HCT116 (cell line): ENCODE results near the gene ATP6V0C. TPM values are rescaled to one million over a fixed set of nuclear protein-coding genes. Genes with fewer than 3 reads are reported as not detected.

Experiments used
- ATAC-seq: fragments of 200-7000 bp; cut with Tn5 transposase; 2 replicates; pipeline ENCODE4 v1.9.1; 2020; ENCODE audit warnings: mild to moderate bottlenecking, moderate library complexity
- BruUV-seq: library from RNA; stranded (reverse); fragments of 400-500 nt; replicated peaks from 2 replicates; lab custom pipeline; 2021; lab: Mats Ljungman, UMichigan
- CTCF ChIA-PET: fragments of 300-600 bp; sonication (Branson Sonifier 250); formaldehyde crosslinking; loops from one replicate; lab custom pipeline; 2021; ENCODE audit warnings: antibody characterized with exemption; lab: Charles Lee
- POLR2A ChIA-PET: fragments of 300-600, 350-600 bp; sonication (Branson Sonifier 250); formaldehyde crosslinking; loops from one replicate; lab custom pipeline; 2021; ENCODE audit warnings: antibody characterized with exemption; lab: Charles Lee
- RAD21 ChIA-PET, 2 experiments: fragments of 300-600 bp; sonication (Branson Sonifier 250); formaldehyde crosslinking; loops; one replicate each; lab custom pipeline; 2023; ENCODE audit warnings: low total read pairs in 2 of 2; ENCODE audit not compliant: uncharacterized antibody in 2 of 2, unreplicated experiment in 2 of 2, low non-redundant PET in 1 of 2; lab: Charles Lee
- DNase-seq: peaks from one replicate; pipeline ENCODE4 v3.0.0-alpha.2; 2010; ENCODE audit warnings: low read depth, low spot score
- H2AFZ ChIP-seq: fragments of 200-600 bp; shearing (Covaris generic), sonication (generic); 2 replicates; pipeline ENCODE4 v1.6.1; 2017; ENCODE audit warnings: low read depth, mixed run types, mixed read lengths, antibody characterized with exemption, low read length; ENCODE audit not compliant: poor library complexity, severe bottlenecking
- H3K27ac ChIP-seq: 2 replicates; pipeline ENCODE4 v1.5.1; 2012; ENCODE audit warnings: low read depth, low read length
- H3K27me3 ChIP-seq: fragments of 200-600 bp; sonication (generic); 2 replicates; pipeline ENCODE4 v1.6.1; 2016; ENCODE audit warnings: mixed run types, low read length, mixed read lengths; ENCODE audit not compliant: insufficient read depth
- H3K36me3 ChIP-seq, 2 experiments: fragments of 200-500 bp in 1 of 2; fragments of 200-600 bp in 1 of 2; sonication (Bioruptor generic) in 1 of 2; sonication (generic) in 1 of 2; 2 replicates each; pipeline versions ENCODE4 v1.5.1 to v1.6.1; 2014 to 2016; ENCODE audit warnings: low read length in 2 of 2, inconsistent platforms in 1 of 2, mixed read lengths in 1 of 2, mixed run types in 1 of 2; ENCODE audit not compliant: insufficient read depth in 2 of 2, control insufficient read depth in 1 of 2
- H3K4me1 ChIP-seq, 2 experiments: fragments of 200-600 bp in 1 of 2; sonication (generic) in 1 of 2; 2 replicates each; pipeline versions ENCODE4 v1.5.1 to v1.6.1; 2012 to 2017; ENCODE audit warnings: low read length in 2 of 2, inconsistent platforms in 1 of 2, mild to moderate bottlenecking in 1 of 2, mixed read lengths in 1 of 2, mixed run types in 1 of 2, moderate library complexity in 1 of 2; ENCODE audit not compliant: insufficient read depth in 2 of 2, control insufficient read depth in 1 of 2
- H3K4me2 ChIP-seq: fragments of 200-600 bp; sonication (generic); 2 replicates; pipeline ENCODE4 v1.6.1; 2017; ENCODE audit warnings: mixed run types, low read length, mixed read lengths
- H3K4me3 ChIP-seq, 2 experiments: fragments of 200-600 bp in 1 of 2; sonication (generic) in 1 of 2; replicated peaks in 1 of 2; 2 replicates each; pipeline ENCODE4 v1.5.1; 2011 to 2016; ENCODE audit warnings: low read length in 2 of 2, control low read depth in 1 of 2, low read depth in 1 of 2, mild to moderate bottlenecking in 1 of 2, mixed read lengths in 1 of 2, mixed run types in 1 of 2
- H3K79me2 ChIP-seq: fragments of 200-600 bp; sonication (generic); 2 replicates; pipeline ENCODE4 v1.6.1; 2017; ENCODE audit warnings: mild to moderate bottlenecking, mixed run types, low read length, moderate library complexity, mixed read lengths; ENCODE audit not compliant: insufficient read depth
- H3K9ac ChIP-seq: fragments of 200-600 bp; sonication (generic); 2 replicates; pipeline ENCODE4 v1.6.1; 2016; ENCODE audit warnings: low read length, mixed read lengths
- H3K9me2 ChIP-seq: fragments of 200-600 bp; sonication (generic), shearing (Covaris generic); 2 replicates; pipeline ENCODE4 v1.6.1; 2017; ENCODE audit warnings: mixed run types, mild to moderate bottlenecking, moderate library complexity; ENCODE audit not compliant: insufficient read depth
- H3K9me3 ChIP-seq, 2 experiments: fragments of 200-500 bp in 1 of 2; fragments of 200-600 bp in 1 of 2; sonication (Bioruptor generic) in 1 of 2; sonication (generic) in 1 of 2; 2 replicates each; pipeline ENCODE4 v1.6.1; 2014 to 2017; ENCODE audit warnings: low read length in 2 of 2, mixed read lengths in 2 of 2, inconsistent platforms in 1 of 2, low read depth in 1 of 2, mild to moderate bottlenecking in 1 of 2, mixed run types in 1 of 2, moderate library complexity in 1 of 2; ENCODE audit not compliant: control insufficient read depth in 1 of 2, insufficient read depth in 1 of 2
- H4K20me1 ChIP-seq: fragments of 200-600 bp; sonication (generic), shearing (Covaris generic); 2 replicates; pipeline ENCODE4 v1.6.1; 2017; ENCODE audit warnings: mixed run types, mild to moderate bottlenecking, moderate library complexity; ENCODE audit not compliant: insufficient read depth
- ATF3 ChIP-seq: IDR thresholded peaks from 2 replicates; pipeline ENCODE4 v1.6.1; 2012
- CBX3 ChIP-seq: IDR thresholded peaks from 2 replicates; pipeline ENCODE4 v1.6.1; 2012; ENCODE audit warnings: low read depth
- CEBPB ChIP-seq: IDR thresholded peaks from 2 replicates; pipeline ENCODE4 v1.6.1; 2012; ENCODE audit warnings: low read depth
- CTCF ChIP-seq, 3 experiments: fragments of 200-600 bp in 1 of 3; sonication (generic) in 1 of 3; IDR thresholded peaks in 2 of 3; conservative IDR thresholded peaks in 1 of 3; 2 replicates each; pipeline ENCODE4 v1.5.1; 2012 to 2017; ENCODE audit warnings: low read depth in 2 of 3, low read length in 2 of 3, antibody characterized with exemption in 1 of 3, borderline replicate concordance in 1 of 3, control low read depth in 1 of 3, mild to moderate bottlenecking in 1 of 3, mixed read lengths in 1 of 3, mixed run types in 1 of 3, moderate library complexity in 1 of 3; ENCODE audit not compliant: insufficient read depth in 1 of 3
- EGR1 ChIP-seq: IDR thresholded peaks from 2 replicates; pipeline ENCODE4 v1.6.1; 2012; ENCODE audit warnings: low read depth
- EZH2 ChIP-seq: fragments of 200-600 bp; sonication (generic); IDR thresholded peaks from 2 replicates; pipeline ENCODE4 v1.6.1; 2017; ENCODE audit warnings: antibody characterized with exemption, mixed run types
- JUND ChIP-seq: IDR thresholded peaks from 2 replicates; pipeline ENCODE4 v1.6.1; 2012
- MAX ChIP-seq: IDR thresholded peaks from 2 replicates; pipeline ENCODE4 v1.6.1; 2012
- POLR2A ChIP-seq: IDR thresholded peaks from 2 replicates; pipeline ENCODE4 v1.7.0; 2011; ENCODE audit warnings: borderline replicate concordance; ENCODE audit not compliant: insufficient read depth, insufficient read length; ENCODE audit errors: extremely low read depth
- POLR2AphosphoS5 ChIP-seq: IDR thresholded peaks from 2 replicates; pipeline ENCODE4 v1.6.1; 2011; ENCODE audit warnings: mild to moderate bottlenecking, low read depth, low read length, moderate library complexity
- RAD21 ChIP-seq: IDR thresholded peaks from 2 replicates; pipeline ENCODE4 v1.6.1; 2012; ENCODE audit warnings: low read depth, mild to moderate bottlenecking
- REST ChIP-seq: IDR thresholded peaks from 2 replicates; pipeline ENCODE4 v1.6.1; 2012; ENCODE audit warnings: low read depth
- SIN3A ChIP-seq: IDR thresholded peaks from 2 replicates; pipeline ENCODE4 v1.6.1; 2012; ENCODE audit warnings: low read depth
- SP1 ChIP-seq: IDR thresholded peaks from 2 replicates; pipeline ENCODE4 v1.6.1; 2012; ENCODE audit warnings: low read depth
- SRF ChIP-seq: IDR thresholded peaks from 2 replicates; pipeline ENCODE4 v1.6.1; 2012; ENCODE audit warnings: low read depth
- TCF7L2 ChIP-seq: IDR thresholded peaks from 2 replicates; pipeline ENCODE4 v1.7.0; 2011; ENCODE audit warnings: borderline replicate concordance, inconsistent platforms; ENCODE audit not compliant: insufficient read depth, insufficient read length; ENCODE audit errors: extremely low read depth
- YY1 ChIP-seq: IDR thresholded peaks from 2 replicates; pipeline ENCODE4 v1.6.1; 2011; ENCODE audit warnings: low read length, low read depth, moderate library complexity, mild to moderate bottlenecking; ENCODE audit not compliant: insufficient replicate concordance; ENCODE audit errors: extremely low read depth
- ZBTB33 ChIP-seq: IDR thresholded peaks from 2 replicates; pipeline ENCODE4 v1.6.1; 2011; ENCODE audit warnings: mild to moderate bottlenecking, low read length, moderate library complexity; ENCODE audit not compliant: insufficient replicate concordance; ENCODE audit errors: extremely low read depth
- ZNF274 ChIP-seq: fragments of 200-500 bp; sonication (Bioruptor generic); IDR thresholded peaks from 2 replicates; pipeline ENCODE4 v1.6.1; 2014; ENCODE audit warnings: mild to moderate bottlenecking, low read depth, low read length, inconsistent platforms
- intact Hi-C: fragments of 100-400 bp; cut with micrococcal nuclease; formaldehyde crosslinking; loops from 2 replicates; pipeline ENCODE4 v1.10.0; 2022
- total RNA-seq: library from RNA; stranded (reverse); gene quantifications from one replicate; pipeline ENCODE4 v1.2.1, GENCODE V29; 2021; ENCODE audit not compliant: unreplicated experiment

Gene ATP6V0C
- total RNA-seq, 1 experiment from 2014 or later = 187 TPM

- POLR2A ChIA-PET = no interaction called here
- no peak overlapping the region for H2AFZ ChIP-seq
- peaks cover 34% of the 10 kb centered on the region for H3K79me2 ChIP-seq
- 0 out of 2 replicates have a peak overlapping the region, but pooled peaks have one; percentile 1 for H3K9ac ChIP-seq
- H3K9me2 ChIP-seq = no peaks in the 10 kb centered on the region
- H3K36me3 ChIP-seq = no peaks in the 10 kb centered on the region
- H3K4me2 ChIP-seq = no peak overlapping the region
- no peaks in the 10 kb centered on the region for H3K9me3 ChIP-seq
- RAD21 ChIA-PET = no interaction called here
- H3K27me3 ChIP-seq = no peaks in the 10 kb centered on the region
- BruUV-seq = no TSS peak
- CTCF ChIA-PET = interaction anchor here (0.5 to 1.1 kb wide), 2 partner anchors 11 to 26 kb away, joined by 3 to 5 read pairs; partner anchors contain the start of gene PDPK1
- no peak overlapping the region; the same call in 1 of the 2 replicates for H3K27ac ChIP-seq
- DNase-seq (no peak), ATAC-seq (no peak)
- H3K4me1 ChIP-seq = peaks cover 20 to 37% of the 10 kb centered on the region in 2 experiments
- intact Hi-C loops = no loop called here
- no peak overlapping the region for H3K4me3 ChIP-seq
- peaks cover 5% of the 10 kb centered on the region; the same call in 1 of the 2 replicates for H4K20me1 ChIP-seq
- TF ChIP-seq EGR1 (no peak), SRF (no peak), CTCF (IDR thresholded peaks at IDR 0.05 in 2 of 3, conservative IDR thresholded peaks at IDR 0.05 in 1 of 3; ENCODE audit: borderline replicate concordance in 1 of 3, insufficient read depth in 1 of 3, low read depth in 2 of 3, low read length in 2 of 3) (no peak), ATF3 (no peak), SP1 (no peak), SIN3A (no peak), CBX3 (no peak), JUND (no peak), ZNF274 (no peak), MAX (no peak), REST (no peak), RAD21 (no peak), POLR2A (no peak), EZH2 (no peak), CEBPB (no peak), ZBTB33 (no peak), YY1 (no peak), POLR2AphosphoS5 (no peak), TCF7L2 (no peak)
Measured at GRCh38 chr16:2511996-2512734, 1.6 kb upstream of the ATP6V0C start.
